ENCODE data around the gene NDUFB10.

Gene NDUFB10

GRCh38 chr16:2001456-2002355 lies 42.4 kb downstream of the NDUFB10 start:
- Histone ChIP-seq H3K4me2 (ENCODE audit: insufficient read depth, low read length) (no peak overlapping the region), H3K79me2 (ENCODE audit: insufficient read depth, low read length) (peaks cover 35% of the 10 kb centered on the region), H3K9ac (ENCODE audit: low read depth, low read length) (no peak overlapping the region), H3K4me3 (ENCODE audit: low read depth in 1 of 2, low read length in 2 of 2) (no peak overlapping the region), H4K20me1 (ENCODE audit: insufficient read depth, low read length) (peaks cover 57% of the 10 kb centered on the region), H3K4me1 (ENCODE audit: insufficient read depth, low read length) (peaks cover 13% of the 10 kb centered on the region), H2AFZ (ENCODE audit: low read depth, low read length) (no peak overlapping the region), H3K27me3 (ENCODE audit: insufficient read depth, low read length, poor library complexity) (no peaks in the 10 kb centered on the region), H3K9me3 (ENCODE audit: insufficient read depth, low read length, severe bottlenecking) (no peaks in the 10 kb centered on the region), H3K27ac (ENCODE audit: low read length) (no peak overlapping the region), H3K36me3 (ENCODE audit: insufficient read depth, low read length) (peaks cover 94% of the 10 kb centered on the region)
- DNase-seq, result no peak
- no peak for ATAC-seq (ENCODE audit: insufficient read depth, low read depth)
- no peak for TF ChIP-seq EZH2 (IDR thresholded peaks at IDR 0.05; ENCODE audit: borderline replicate concordance, low read depth, low read length, severe bottlenecking)
- TF ChIP-seq, protein P1, sequence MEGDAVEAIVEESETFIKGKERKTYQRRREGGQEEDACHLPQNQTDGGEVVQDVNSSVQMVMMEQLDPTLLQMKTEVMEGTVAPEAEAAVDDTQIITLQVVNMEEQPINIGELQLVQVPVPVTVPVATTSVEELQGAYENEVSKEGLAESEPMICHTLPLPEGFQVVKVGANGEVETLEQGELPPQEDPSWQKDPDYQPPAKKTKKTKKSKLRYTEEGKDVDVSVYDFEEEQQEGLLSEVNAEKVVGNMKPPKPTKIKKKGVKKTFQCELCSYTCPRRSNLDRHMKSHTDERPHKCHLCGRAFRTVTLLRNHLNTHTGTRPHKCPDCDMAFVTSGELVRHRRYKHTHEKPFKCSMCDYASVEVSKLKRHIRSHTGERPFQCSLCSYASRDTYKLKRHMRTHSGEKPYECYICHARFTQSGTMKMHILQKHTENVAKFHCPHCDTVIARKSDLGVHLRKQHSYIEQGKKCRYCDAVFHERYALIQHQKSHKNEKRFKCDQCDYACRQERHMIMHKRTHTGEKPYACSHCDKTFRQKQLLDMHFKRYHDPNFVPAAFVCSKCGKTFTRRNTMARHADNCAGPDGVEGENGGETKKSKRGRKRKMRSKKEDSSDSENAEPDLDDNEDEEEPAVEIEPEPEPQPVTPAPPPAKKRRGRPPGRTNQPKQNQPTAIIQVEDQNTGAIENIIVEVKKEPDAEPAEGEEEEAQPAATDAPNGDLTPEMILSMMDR (IDR thresholded peaks at IDR 0.05; ENCODE audit: borderline replicate concordance, extremely low read depth, low read length, poor library complexity, severe bottlenecking), result no peak

- H3K9ac ChIP-seq (ENCODE audit: low read depth, low read length), result no peak overlapping the region
- peaks cover 22% of the 10 kb centered on the region for H3K4me1 ChIP-seq (ENCODE audit: insufficient read depth, low read length)
- H3K4me2 ChIP-seq (ENCODE audit: insufficient read depth, low read length), result no peak overlapping the region
- ATAC-seq (ENCODE audit: insufficient read depth, low read depth) (no peak), DNase-seq (no peak)
- H3K79me2 ChIP-seq (ENCODE audit: insufficient read depth, low read length), result peaks cover 44% of the 10 kb centered on the region
- no peaks in the 10 kb centered on the region for H3K27me3 ChIP-seq (ENCODE audit: insufficient read depth, low read length, poor library complexity)
- H3K36me3 ChIP-seq (ENCODE audit: insufficient read depth, low read length), result peaks cover 97% of the 10 kb centered on the region
- no peak overlapping the region for H2AFZ ChIP-seq (ENCODE audit: low read depth, low read length)
- no peak overlapping the region for H3K4me3 ChIP-seq (ENCODE audit: low read depth in 1 of 2, low read length in 2 of 2)
- no peaks in the 10 kb centered on the region for H3K9me3 ChIP-seq (ENCODE audit: insufficient read depth, low read length, severe bottlenecking)
- H3K27ac ChIP-seq (ENCODE audit: low read length), result no peak overlapping the region
- H4K20me1 ChIP-seq (ENCODE audit: insufficient read depth, low read length), result peaks cover 62% of the 10 kb centered on the region
- TF ChIP-seq, protein P1 (IDR thresholded peaks at IDR 0.05; ENCODE audit: borderline replicate concordance, extremely low read depth, low read length, poor library complexity, severe bottlenecking), result no peak
- TF ChIP-seq EZH2 (IDR thresholded peaks at IDR 0.05; ENCODE audit: borderline replicate concordance, low read depth, low read length, severe bottlenecking), result no peak
These were observed 43.3 kb downstream of the NDUFB10 start for GRCh38 chr16:2002406-2003230.

GRCh38 chr16:2003231-2003826 lies 44.0 kb downstream of the NDUFB10 start:
- Histone ChIP-seq H3K4me3 (ENCODE audit: low read depth in 1 of 2, low read length in 2 of 2) (no peak overlapping the region), H4K20me1 (ENCODE audit: insufficient read depth, low read length) (peaks cover 69% of the 10 kb centered on the region), H3K27ac (ENCODE audit: low read length) (no peak overlapping the region), H3K27me3 (ENCODE audit: insufficient read depth, low read length, poor library complexity) (no peaks in the 10 kb centered on the region), H3K36me3 (ENCODE audit: insufficient read depth, low read length) (peaks cover 96% of the 10 kb centered on the region), H3K79me2 (ENCODE audit: insufficient read depth, low read length) (peaks cover 51% of the 10 kb centered on the region), H3K9me3 (ENCODE audit: insufficient read depth, low read length, severe bottlenecking) (no peaks in the 10 kb centered on the region), H3K4me2 (ENCODE audit: insufficient read depth, low read length) (no peak overlapping the region), H3K4me1 (ENCODE audit: insufficient read depth, low read length) (peaks cover 29% of the 10 kb centered on the region), H2AFZ (ENCODE audit: low read depth, low read length) (no peak overlapping the region), H3K9ac (ENCODE audit: low read depth, low read length) (no peak overlapping the region)
- ATAC-seq (ENCODE audit: insufficient read depth, low read depth) (no peak), DNase-seq (no peak)
- TF ChIP-seq, protein P1 (IDR thresholded peaks at IDR 0.05; ENCODE audit: borderline replicate concordance, extremely low read depth, low read length, poor library complexity, severe bottlenecking), result no peak
- no peak for TF ChIP-seq EZH2 (IDR thresholded peaks at IDR 0.05; ENCODE audit: borderline replicate concordance, low read depth, low read length, severe bottlenecking)
